ENCODE results near the gene ZBTB40.

Gene ZBTB40

DNA sequence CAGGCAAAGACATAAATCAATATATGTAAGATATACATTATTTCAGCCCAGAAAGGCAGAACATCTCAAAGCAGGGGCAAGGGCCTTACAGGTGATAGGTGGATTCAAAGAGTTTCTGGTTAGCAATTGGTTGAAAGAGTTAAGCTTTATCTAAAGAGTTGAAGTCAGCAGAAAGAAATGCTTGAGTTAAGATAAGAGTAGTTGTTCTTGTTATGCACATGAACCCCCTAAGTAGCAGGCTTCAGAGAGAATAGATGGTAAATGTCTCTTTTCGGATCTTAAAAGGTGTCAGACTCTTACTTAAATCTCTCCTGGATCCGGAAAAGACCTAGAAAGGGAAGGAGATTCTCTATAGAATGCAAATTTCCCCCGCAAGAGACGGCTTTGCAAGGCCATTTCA, 8.3 kb upstream of the ZBTB40 start:
- H3K27ac Mint-ChIP-seq = no peak overlapping the region
- H3K36me3 Mint-ChIP-seq (ENCODE audit: low read depth) = peaks cover 2% of the 10 kb centered on the region
- no peaks in the 10 kb centered on the region for H3K4me1 Mint-ChIP-seq (ENCODE audit: low read depth)
- H3K4me3 Mint-ChIP-seq = no peak overlapping the region
- peaks cover 14% of the 10 kb centered on the region for H3K27me3 Mint-ChIP-seq (ENCODE audit: low read depth)
- peaks cover 30% of the 10 kb centered on the region for H3K9me3 Mint-ChIP-seq
- DNase-seq (ENCODE audit: low spot score) = no peak

DNA sequence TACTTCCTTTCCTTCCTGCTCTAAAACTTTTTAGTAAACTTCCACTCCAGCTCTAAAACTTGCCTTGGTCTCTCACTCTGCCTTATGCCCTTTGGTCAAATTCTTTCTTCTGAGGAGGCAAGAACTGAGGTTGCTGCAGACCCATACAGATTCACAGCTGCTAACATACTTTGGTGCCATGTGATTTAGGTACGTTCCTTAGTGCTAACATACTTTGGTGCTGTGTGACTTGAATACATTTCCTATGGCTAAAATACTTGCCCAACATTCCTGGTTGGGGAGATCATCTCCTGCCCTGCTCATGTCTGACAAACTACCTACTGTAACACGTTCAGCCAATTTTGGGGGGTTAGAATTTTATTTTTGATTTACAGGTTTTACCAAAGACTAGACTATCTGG, 6.8 kb upstream of the ZBTB40 start:
- H3K36me3 Mint-ChIP-seq (ENCODE audit: low read depth) = peaks cover 2% of the 10 kb centered on the region
- no peaks in the 10 kb centered on the region for H3K4me1 Mint-ChIP-seq (ENCODE audit: low read depth)
- DNase-seq (ENCODE audit: low spot score) = no peak
- no peak overlapping the region for H3K27ac Mint-ChIP-seq
- no peak overlapping the region for H3K4me3 Mint-ChIP-seq
- peaks cover 14% of the 10 kb centered on the region for H3K27me3 Mint-ChIP-seq (ENCODE audit: low read depth)
- H3K9me3 Mint-ChIP-seq = peaks cover 21% of the 10 kb centered on the region

DNA sequence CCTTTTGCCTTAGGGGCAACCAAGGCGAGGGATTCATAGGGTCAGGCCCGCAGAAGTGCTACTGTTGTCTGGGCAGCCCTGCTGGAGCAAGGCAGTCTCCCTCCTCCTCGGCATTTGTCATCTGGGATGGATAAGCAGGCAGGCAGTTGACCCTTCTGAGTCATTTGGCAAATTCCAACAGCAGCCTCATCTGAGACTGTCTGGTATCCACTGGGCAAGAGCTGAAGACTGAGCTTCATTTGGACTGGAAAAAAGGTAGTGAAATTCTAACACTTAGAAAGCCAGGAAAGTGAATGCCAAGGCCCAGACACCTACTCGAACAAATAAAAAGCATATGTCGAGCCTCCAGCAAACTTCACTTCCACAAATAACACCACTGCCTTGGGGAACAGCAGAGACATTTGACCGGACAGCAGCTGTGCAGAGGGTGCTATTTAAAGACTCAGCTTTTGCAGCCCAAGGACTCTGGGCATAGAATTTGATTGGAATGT, 4.0 kb upstream of the ZBTB40 start:
- peaks cover 5% of the 10 kb centered on the region for H3K9me3 Mint-ChIP-seq
- no peak overlapping the region for H3K4me3 Mint-ChIP-seq
- H3K27me3 Mint-ChIP-seq (ENCODE audit: low read depth) = peaks cover 10% of the 10 kb centered on the region
- DNase-seq (ENCODE audit: low spot score) = no peak
- H3K4me1 Mint-ChIP-seq (ENCODE audit: low read depth) = peaks cover 7% of the 10 kb centered on the region
- H3K36me3 Mint-ChIP-seq (ENCODE audit: low read depth) = peaks cover 5% of the 10 kb centered on the region
- no peak overlapping the region for H3K27ac Mint-ChIP-seq

DNA sequence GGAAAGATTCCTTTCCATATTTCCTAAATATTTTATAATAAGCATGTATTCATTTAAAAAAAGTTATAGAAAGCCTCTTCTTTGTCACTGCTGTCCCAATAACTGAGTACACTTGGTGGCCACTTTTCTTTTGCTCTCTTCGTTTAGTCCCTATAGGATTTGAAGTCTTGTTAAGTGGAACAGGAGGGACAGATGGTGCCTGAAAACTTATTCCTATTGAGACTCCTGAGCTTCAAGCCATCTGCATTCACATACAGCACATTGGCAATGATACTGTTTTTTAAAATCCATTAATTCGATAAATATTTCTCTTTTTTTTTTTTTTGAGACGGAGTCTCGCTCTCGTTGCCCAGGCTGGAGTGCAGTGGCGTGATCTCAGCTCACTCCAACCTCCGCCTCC, 2.0 kb upstream of the ZBTB40 start:
- peaks cover 9% of the 10 kb centered on the region for H3K27me3 Mint-ChIP-seq (ENCODE audit: low read depth)
- no peak overlapping the region for H3K4me3 Mint-ChIP-seq
- peaks cover 5% of the 10 kb centered on the region for H3K9me3 Mint-ChIP-seq
- H3K4me1 Mint-ChIP-seq (ENCODE audit: low read depth) = peaks cover 12% of the 10 kb centered on the region
- H3K36me3 Mint-ChIP-seq (ENCODE audit: low read depth) = peaks cover 5% of the 10 kb centered on the region
- no peak overlapping the region for H3K27ac Mint-ChIP-seq
- no peak for DNase-seq (ENCODE audit: low spot score)

DNA sequence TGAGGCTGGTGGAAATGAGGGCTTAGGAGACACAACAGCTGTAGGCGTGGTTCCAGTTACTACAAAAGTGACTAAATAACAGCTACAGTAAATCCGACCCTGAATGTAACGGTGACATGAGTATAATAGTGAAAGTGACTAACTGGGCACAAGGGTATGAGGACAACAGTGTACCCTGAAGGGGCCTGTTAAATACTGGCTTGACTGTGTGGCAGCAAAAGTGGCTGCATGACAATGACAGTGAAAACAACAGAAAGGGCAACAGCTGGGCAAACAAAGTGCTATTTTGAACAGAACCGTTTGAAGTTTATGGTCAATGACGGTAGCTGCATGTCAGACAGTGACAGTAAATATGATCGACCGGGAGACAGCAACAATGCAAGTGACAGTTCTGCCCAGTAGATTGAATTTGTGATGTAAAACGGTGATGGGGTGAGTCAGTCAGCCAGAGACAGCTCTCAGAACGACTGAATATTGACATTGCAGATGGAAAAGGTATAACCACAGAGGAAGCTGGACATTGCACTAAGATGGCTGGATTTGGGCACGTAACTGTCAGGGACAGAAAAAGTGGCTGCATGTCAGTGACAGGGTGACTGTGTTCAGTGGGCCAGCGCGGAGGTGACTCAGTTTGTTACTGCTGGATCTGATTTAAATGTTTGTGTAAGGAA, 1.2 kb upstream of the ZBTB40 start:
- no peak for DNase-seq (ENCODE audit: low spot score)

DNA sequence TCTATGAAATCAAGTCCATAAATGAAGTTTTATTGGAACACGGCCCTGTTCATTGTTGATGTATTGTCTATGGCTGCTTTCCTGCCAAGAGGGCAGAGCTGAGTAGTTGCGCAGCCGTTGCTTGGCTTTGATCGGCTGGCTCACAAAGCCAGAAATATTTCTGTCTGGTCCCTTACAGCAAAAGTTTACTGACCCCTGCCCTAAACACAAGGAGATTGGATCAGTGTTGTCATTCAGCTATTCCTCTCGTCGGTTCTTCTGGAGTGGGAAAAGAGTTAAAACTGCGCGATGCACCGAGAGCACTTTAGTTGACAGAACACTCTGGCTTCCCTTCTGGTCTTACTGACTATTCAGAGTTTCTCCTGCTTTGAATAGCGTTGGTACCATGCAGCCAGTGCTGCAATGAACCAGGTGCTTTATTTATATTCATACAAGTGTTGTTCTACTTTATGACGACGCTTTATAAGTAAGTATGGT, 868 bp downstream of the ZBTB40 start:
- H3K27me3 Mint-ChIP-seq (ENCODE audit: low read depth) = no peaks in the 10 kb centered on the region
- peak overlapping the region; percentile 92 for H3K27ac Mint-ChIP-seq
- H3K4me3 Mint-ChIP-seq = peak overlapping the region; percentile 95
- H3K9me3 Mint-ChIP-seq = peaks cover 5% of the 10 kb centered on the region
- no peak for DNase-seq (ENCODE audit: low spot score)
- H3K36me3 Mint-ChIP-seq (ENCODE audit: low read depth) = peaks cover 5% of the 10 kb centered on the region
- peaks cover 12% of the 10 kb centered on the region for H3K4me1 Mint-ChIP-seq (ENCODE audit: low read depth)

More for the DNA sequence above, 1.2 kb upstream of the ZBTB40 start:
- peaks cover 12% of the 10 kb centered on the region for H3K4me1 Mint-ChIP-seq (ENCODE audit: low read depth)
- H3K27ac Mint-ChIP-seq = peak overlapping the region; percentile 66
- peaks cover 5% of the 10 kb centered on the region for H3K9me3 Mint-ChIP-seq
- H3K36me3 Mint-ChIP-seq (ENCODE audit: low read depth) = peaks cover 5% of the 10 kb centered on the region
- peak overlapping the region; percentile 71 for H3K4me3 Mint-ChIP-seq
- H3K27me3 Mint-ChIP-seq (ENCODE audit: low read depth) = peaks cover 9% of the 10 kb centered on the region

DNA sequence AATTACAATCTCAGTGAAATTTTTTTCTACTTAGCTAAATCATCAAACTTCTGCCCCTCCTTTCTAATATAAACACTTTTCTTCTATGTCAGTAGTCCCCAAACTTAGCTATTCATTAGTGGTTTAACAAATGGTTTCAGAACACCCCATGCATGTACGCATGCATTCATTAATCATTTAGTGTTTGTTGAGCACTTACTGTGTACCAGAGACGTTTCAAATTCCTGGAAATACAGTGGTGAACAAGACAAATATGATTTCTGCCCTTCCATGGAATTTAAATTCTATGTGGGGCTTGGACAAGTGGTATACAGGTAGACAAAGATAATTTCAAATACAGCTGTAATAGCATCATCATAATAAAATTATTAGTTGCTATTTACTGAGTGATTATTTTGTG, 1.5 kb downstream of the ZBTB40 start:
- H3K4me3 Mint-ChIP-seq = peak overlapping the region; percentile 95
- H3K4me1 Mint-ChIP-seq (ENCODE audit: low read depth) = peaks cover 12% of the 10 kb centered on the region
- H3K36me3 Mint-ChIP-seq (ENCODE audit: low read depth) = peaks cover 5% of the 10 kb centered on the region
- no peak for DNase-seq (ENCODE audit: low spot score)
- no peaks in the 10 kb centered on the region for H3K27me3 Mint-ChIP-seq (ENCODE audit: low read depth)
- H3K27ac Mint-ChIP-seq = peak overlapping the region; percentile 29
- H3K9me3 Mint-ChIP-seq = peaks cover 5% of the 10 kb centered on the region

DNA sequence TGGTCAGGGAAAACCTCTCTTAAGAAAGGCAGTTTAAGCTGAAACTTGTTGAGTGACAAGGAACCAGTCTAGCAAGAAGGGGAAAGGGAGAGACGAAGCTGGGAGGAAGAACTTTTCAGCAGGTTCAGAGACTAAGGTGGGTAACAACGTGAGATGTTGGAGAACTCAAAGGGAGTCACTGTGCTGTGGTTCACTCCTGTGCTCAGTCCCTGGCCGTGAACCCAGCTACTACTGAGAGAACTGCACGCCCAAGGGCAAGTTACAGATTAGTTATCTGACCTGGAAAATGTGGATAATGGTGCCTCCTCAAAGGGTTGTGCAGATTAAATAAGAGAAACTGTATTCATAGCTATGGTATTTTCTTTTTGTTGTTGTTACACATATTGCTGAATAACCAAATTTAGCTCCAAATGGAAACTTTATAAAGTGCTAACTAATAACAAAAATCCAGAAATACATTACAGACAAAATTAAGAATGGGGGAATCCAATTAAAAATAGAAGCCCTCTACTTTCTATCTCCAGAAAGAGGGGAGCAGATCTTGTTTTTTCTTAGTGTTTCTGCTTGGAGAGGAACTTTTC, 2.9 kb downstream of the ZBTB40 start:
- H3K4me1 Mint-ChIP-seq (ENCODE audit: low read depth) = peaks cover 12% of the 10 kb centered on the region
- H3K27ac Mint-ChIP-seq = no peak overlapping the region
- DNase-seq (ENCODE audit: low spot score) = no peak
- H3K36me3 Mint-ChIP-seq (ENCODE audit: low read depth) = peaks cover 5% of the 10 kb centered on the region
- H3K9me3 Mint-ChIP-seq = peaks cover 5% of the 10 kb centered on the region
- no peaks in the 10 kb centered on the region for H3K27me3 Mint-ChIP-seq (ENCODE audit: low read depth)
- no peak overlapping the region for H3K4me3 Mint-ChIP-seq

DNA sequence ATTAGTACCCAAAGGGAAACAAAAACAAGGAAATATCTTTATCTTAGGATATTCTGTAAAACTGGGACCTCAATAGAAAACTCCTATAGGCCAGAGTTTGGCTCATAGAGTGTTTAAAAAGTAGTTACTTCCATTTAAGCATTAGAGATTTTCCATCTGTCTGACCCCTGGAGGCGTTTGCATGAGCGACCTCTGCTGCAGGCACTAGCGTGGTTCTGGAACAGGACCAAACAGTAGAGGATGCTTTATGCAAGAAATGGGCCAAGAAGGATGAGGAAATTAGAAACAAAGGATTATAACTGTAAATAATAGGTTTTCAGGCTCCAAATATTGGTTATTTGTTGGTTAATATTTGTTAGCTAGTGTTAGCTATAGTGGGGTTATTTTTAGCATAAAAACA, 5.7 kb downstream of the ZBTB40 start:
- no peaks in the 10 kb centered on the region for H3K9me3 Mint-ChIP-seq
- H3K27me3 Mint-ChIP-seq (ENCODE audit: low read depth) = no peaks in the 10 kb centered on the region
- no peak overlapping the region for H3K4me3 Mint-ChIP-seq
- H3K4me1 Mint-ChIP-seq (ENCODE audit: low read depth) = peaks cover 13% of the 10 kb centered on the region
- H3K27ac Mint-ChIP-seq = no peak overlapping the region
- no peaks in the 10 kb centered on the region for H3K36me3 Mint-ChIP-seq (ENCODE audit: low read depth)
- no peak for DNase-seq (ENCODE audit: low spot score)

DNA sequence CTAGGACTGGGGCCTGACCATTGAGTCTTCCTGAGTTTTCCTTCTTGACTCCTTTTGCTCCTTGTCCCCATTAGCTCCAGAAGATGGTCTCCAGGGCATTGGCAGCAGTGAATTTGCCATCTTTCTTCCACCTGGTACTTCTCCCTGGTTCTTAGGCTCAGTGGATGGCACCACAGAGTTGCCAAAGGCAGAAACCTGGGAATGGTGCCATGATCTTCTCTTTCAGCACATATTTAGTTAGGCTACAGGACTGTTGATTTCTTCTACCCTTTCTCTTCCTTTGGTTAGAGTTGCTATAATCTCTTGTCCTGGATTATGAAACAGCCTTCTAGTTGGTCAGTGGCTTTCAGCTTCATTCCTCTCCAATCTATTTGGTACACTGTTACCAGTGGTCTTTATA, 6.2 kb downstream of the ZBTB40 start:
- no peak for DNase-seq (ENCODE audit: low spot score)
- Mint-ChIP-seq H3K9me3 (no peaks in the 10 kb centered on the region), H3K27ac (no peak overlapping the region), H3K4me1 (ENCODE audit: low read depth) (peaks cover 10% of the 10 kb centered on the region), H3K4me3 (no peak overlapping the region), H3K36me3 (ENCODE audit: low read depth) (no peaks in the 10 kb centered on the region), H3K27me3 (ENCODE audit: low read depth) (no peaks in the 10 kb centered on the region)

DNA sequence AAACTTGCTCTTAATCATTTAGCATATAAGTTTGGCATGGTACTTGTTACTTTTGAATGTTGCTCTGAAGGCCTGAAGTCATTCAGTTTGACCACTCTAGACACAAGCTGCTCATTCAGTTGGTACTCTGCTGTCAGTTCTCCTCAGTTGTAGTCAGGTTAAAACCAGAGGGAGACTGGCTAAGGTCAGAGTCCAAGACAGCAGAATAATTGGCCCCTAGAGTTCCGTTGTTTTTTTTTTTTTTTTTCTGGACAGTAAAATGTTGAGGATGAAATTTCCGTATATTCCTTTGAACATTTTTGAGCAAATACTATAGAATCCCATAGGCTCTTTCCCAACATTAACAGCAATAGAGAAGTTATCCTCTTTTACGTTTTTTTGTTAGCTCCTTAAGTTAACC, 9.4 kb downstream of the ZBTB40 start:
- Mint-ChIP-seq H3K27ac (no peak overlapping the region), H3K36me3 (ENCODE audit: low read depth) (peaks cover 2% of the 10 kb centered on the region), H3K4me1 (ENCODE audit: low read depth) (peaks cover 5% of the 10 kb centered on the region), H3K4me3 (no peak overlapping the region), H3K9me3 (peaks cover 4% of the 10 kb centered on the region), H3K27me3 (ENCODE audit: low read depth) (no peaks in the 10 kb centered on the region)
- no peak for DNase-seq (ENCODE audit: low spot score)

DNA sequence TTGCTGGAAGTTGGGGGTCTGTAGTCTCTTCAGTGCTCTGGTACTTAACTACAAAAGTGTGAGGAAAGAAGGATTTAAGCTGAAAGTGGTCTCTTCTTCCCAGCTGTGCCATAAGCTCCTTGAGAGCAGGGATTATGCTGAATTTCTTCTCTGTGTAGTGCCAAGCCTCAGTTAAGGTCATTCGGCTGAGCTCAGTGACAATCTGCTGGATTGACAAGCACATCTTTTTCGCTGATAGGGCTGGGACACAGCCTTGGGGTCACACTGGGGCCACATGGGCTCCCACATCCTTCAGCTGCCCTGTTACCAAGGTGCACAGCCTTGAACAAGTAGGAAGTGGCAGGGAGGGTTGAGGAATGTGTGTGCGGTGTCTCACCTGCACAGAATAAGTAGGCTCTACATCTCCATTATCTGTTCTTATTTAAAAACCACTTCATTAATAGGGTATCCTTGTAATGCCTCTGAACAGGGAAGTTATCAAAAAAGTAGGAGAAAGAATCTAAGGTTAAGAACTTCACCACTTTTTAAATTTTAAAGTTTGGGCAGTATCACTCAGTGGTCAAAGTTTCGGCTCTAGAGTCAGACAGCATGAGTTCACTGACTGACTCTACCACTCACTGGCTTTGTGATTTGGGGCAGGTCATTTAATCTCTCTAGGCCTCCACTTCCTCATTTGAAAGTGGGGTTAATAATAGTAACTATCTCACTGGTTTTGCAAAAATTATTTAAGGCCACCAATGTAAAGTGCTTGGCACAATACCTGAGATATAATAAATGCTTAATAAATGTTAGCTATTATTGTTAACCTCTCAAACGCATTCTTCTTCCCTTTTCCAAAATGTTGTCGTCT, 10.3 kb downstream of the ZBTB40 start:
- Mint-ChIP-seq H3K4me3 (no peak overlapping the region), H3K27ac (no peak overlapping the region), H3K9me3 (peaks cover 4% of the 10 kb centered on the region), H3K4me1 (ENCODE audit: low read depth) (peaks cover 5% of the 10 kb centered on the region), H3K36me3 (ENCODE audit: low read depth) (peaks cover 2% of the 10 kb centered on the region), H3K27me3 (ENCODE audit: low read depth) (no peaks in the 10 kb centered on the region)
- DNase-seq (ENCODE audit: low spot score) = no peak

DNA sequence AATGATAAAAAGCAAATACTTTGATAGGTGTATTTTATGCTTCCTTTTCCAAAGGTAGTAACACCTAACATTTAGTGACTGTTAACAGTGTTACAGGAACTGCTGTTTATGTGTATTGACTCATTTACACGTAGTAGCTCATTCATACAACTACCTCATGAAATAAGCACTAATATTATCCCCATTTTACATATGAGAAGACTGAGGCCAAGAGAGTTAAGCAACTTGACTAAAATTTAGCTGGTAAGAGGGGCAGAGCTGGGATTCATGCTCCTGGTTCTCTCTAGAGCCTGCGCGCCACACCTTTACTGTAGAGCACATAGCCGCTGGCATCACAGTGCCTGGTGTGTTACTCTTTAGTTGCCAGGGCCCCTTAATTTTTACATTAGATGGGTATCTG, 11.3 kb downstream of the ZBTB40 start:
- Mint-ChIP-seq H3K36me3 (ENCODE audit: low read depth) (peaks cover 2% of the 10 kb centered on the region), H3K4me1 (ENCODE audit: low read depth) (peaks cover 5% of the 10 kb centered on the region), H3K27ac (no peak overlapping the region), H3K27me3 (ENCODE audit: low read depth) (no peaks in the 10 kb centered on the region), H3K4me3 (no peak overlapping the region), H3K9me3 (peaks cover 4% of the 10 kb centered on the region)
- no peak for DNase-seq (ENCODE audit: low spot score)

DNA sequence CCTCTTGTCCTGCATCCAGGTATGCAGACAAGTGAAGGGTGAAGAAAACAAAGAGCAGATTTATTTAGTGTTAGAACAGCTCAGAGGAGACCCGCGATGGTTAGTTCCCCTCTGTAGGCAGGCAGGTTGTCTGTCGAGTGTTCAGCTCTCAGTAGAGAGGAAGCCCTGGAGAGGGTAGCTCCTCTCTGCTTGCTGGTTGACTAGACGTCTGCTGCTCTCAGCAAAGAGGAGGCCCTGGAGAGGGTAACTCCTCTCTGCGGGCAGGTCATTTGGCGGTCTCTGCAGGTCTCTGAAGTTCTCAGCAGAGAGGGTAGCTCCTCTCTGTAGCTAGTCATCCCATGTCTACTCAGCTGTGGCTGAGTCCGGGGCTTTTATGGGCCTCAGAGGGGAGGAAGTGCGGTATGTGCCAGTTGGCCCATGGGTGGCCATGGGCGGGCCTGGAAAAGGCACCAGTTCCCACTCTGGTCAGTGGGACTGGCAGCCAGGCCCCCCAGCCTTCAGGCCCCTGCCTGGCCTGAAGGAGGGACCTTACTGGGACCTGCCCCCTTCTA, 13.4 kb downstream of the ZBTB40 start:
- Mint-ChIP-seq H3K4me1 (ENCODE audit: low read depth) (peaks cover 5% of the 10 kb centered on the region), H3K36me3 (ENCODE audit: low read depth) (peaks cover 2% of the 10 kb centered on the region), H3K4me3 (no peak overlapping the region), H3K27me3 (ENCODE audit: low read depth) (no peaks in the 10 kb centered on the region), H3K9me3 (peaks cover 4% of the 10 kb centered on the region), H3K27ac (no peak overlapping the region)
- no peak for DNase-seq (ENCODE audit: low spot score)
